H1 (cell line): Measurements from ENCODE around the gene POLR2H. TPM values are rescaled to one million over a fixed set of nuclear protein-coding genes. Genes with fewer than 3 reads are reported as not detected.

Experiments used
- CTCF ChIA-PET: fragments of 300-600 bp; sonication (Branson Sonifier 250); formaldehyde crosslinking; loops from one replicate; lab custom pipeline; 2021; ENCODE audit not compliant: partially characterized antibody; lab: Charles Lee
- POLR2A ChIA-PET: fragments of 300-600 bp; sonication (Branson Sonifier 250); formaldehyde crosslinking; loops from one replicate; lab custom pipeline; 2021; ENCODE audit warnings: inconsistent platforms; ENCODE audit not compliant: partially characterized antibody; lab: Charles Lee
- DNase-seq, 2 experiments: peaks; one replicate each; pipeline versions ENCODE4 v3.0.0 to v3.0.0-alpha.2; 2010 to 2022; ENCODE audit warnings: low spot score in 2 of 2, low read depth in 1 of 2, mixed read lengths in 1 of 2
- FAIRE-seq: peaks from 2 replicates; lab custom pipeline; 2011; peaks lifted over from hg19 to GRCh38; lab: Jason Lieb, UNC
- H2AFZ ChIP-seq: 2 replicates; pipeline ENCODE4 v1.8.1; 2012; ENCODE audit warnings: low read length, inconsistent platforms
- H2AK5ac ChIP-seq: 2 replicates; pipeline ENCODE4 v1.6.1; 2013; ENCODE audit warnings: low read depth, low read length
- H2BK120ac ChIP-seq: replicated peaks from 2 replicates; pipeline ENCODE3; 2013; ENCODE audit warnings: low read depth, low read length, inconsistent platforms
- H2BK12ac ChIP-seq: 2 replicates; pipeline ENCODE4 v1.6.1; 2013; ENCODE audit warnings: low read depth, low read length
- H2BK15ac ChIP-seq: 2 replicates; pipeline ENCODE4 v1.6.1; 2013; ENCODE audit warnings: low read length
- H2BK20ac ChIP-seq: 2 replicates; pipeline ENCODE4 v1.6.1; 2013; ENCODE audit warnings: low read length
- H2BK5ac ChIP-seq: 2 replicates; pipeline ENCODE4 v1.6.1; 2013; ENCODE audit warnings: low read depth, low read length
- H3K14ac ChIP-seq: 2 replicates; pipeline ENCODE4 v1.6.1; 2013; ENCODE audit warnings: inconsistent platforms; ENCODE audit not compliant: insufficient read length
- H3K18ac ChIP-seq: 2 replicates; pipeline ENCODE4 v1.6.1; 2013; ENCODE audit warnings: low read length; ENCODE audit errors: extremely low read depth
- H3K23ac ChIP-seq: 2 replicates; pipeline ENCODE4 v1.6.1; 2013; ENCODE audit warnings: inconsistent platforms; ENCODE audit not compliant: insufficient read length
- H3K23me2 ChIP-seq: 2 replicates; pipeline ENCODE4 v1.6.1; 2013; ENCODE audit warnings: low read depth, low read length
- H3K27ac ChIP-seq: 2 replicates; pipeline ENCODE4 v1.6.1; 2011; ENCODE audit warnings: low read depth, low read length, inconsistent platforms
- H3K27me3 ChIP-seq, 4 experiments: replicated peaks in 1 of 4; 1 replicate in 1 of 4; 2 replicates in 3 of 4; pipeline versions ENCODE4 v1.6.1 to v1.8.1; 2011 to 2013; ENCODE audit warnings: low read length in 3 of 4, mild to moderate bottlenecking in 3 of 4, inconsistent platforms in 2 of 4, mixed read lengths in 2 of 4, moderate library complexity in 1 of 4; ENCODE audit not compliant: control insufficient read depth in 3 of 4, insufficient read depth in 3 of 4; ENCODE audit errors: extremely low read depth in 1 of 4
- H3K36me3 ChIP-seq, 4 experiments: 2 replicates each; pipeline versions ENCODE4 v1.6.1 to v1.8.1; 2011 to 2013; ENCODE audit warnings: mild to moderate bottlenecking in 4 of 4, low read length in 3 of 4, moderate library complexity in 2 of 4, control low read depth in 1 of 4, inconsistent platforms in 1 of 4; ENCODE audit not compliant: insufficient read depth in 4 of 4, control insufficient read depth in 2 of 4
- H3K4ac ChIP-seq: replicated peaks from 2 replicates; pipeline ENCODE3; 2013; ENCODE audit warnings: low read length, low read depth, mixed read lengths, inconsistent platforms; ENCODE audit not compliant: insufficient read length
- H3K4me1 ChIP-seq, 4 experiments: replicated peaks in 1 of 4; 1 replicate in 1 of 4; 2 replicates in 3 of 4; pipeline versions ENCODE4 v1.6.1 to v1.8.1; 2011 to 2013; ENCODE audit warnings: low read length in 3 of 4, inconsistent platforms in 2 of 4, mixed read lengths in 1 of 4; ENCODE audit not compliant: insufficient read depth in 4 of 4, control insufficient read depth in 3 of 4
- H3K4me2 ChIP-seq, 2 experiments: 2 replicates each; pipeline versions ENCODE4 v1.6.1 to v1.8.1; 2011 to 2013; ENCODE audit warnings: low read depth in 2 of 2, low read length in 2 of 2, control low read depth in 1 of 2, inconsistent platforms in 1 of 2, mild to moderate bottlenecking in 1 of 2; ENCODE audit not compliant: insufficient read depth in 1 of 2
- H3K4me3 ChIP-seq, 4 experiments: fragments of 200-600, 300-600 bp in 1 of 4; sonication (generic), shearing (Covaris generic), sonication (Bioruptor Twin) in 1 of 4; 2 replicates each; pipeline versions ENCODE4 v1.5.1 to v1.8.1; 2011 to 2016; ENCODE audit warnings: low read length in 4 of 4, low read depth in 3 of 4, control low read depth in 2 of 4, inconsistent platforms in 2 of 4, mild to moderate bottlenecking in 2 of 4, mixed read lengths in 1 of 4, moderate library complexity in 1 of 4; ENCODE audit not compliant: insufficient read depth in 2 of 4; ENCODE audit errors: extremely low read depth in 1 of 4
- H3K56ac ChIP-seq: replicated peaks from 2 replicates; pipeline ENCODE3; 2013; ENCODE audit warnings: low read depth, mild to moderate bottlenecking, mixed read lengths, low read length, inconsistent platforms; ENCODE audit not compliant: insufficient read length
- H3K79me1 ChIP-seq: 2 replicates; pipeline ENCODE4 v1.6.1; 2013; ENCODE audit warnings: low read depth, low read length, control low read depth
- H3K79me2 ChIP-seq, 2 experiments: 2 replicates each; pipeline versions ENCODE4 v1.6.1 to v1.8.1; 2012 to 2013; ENCODE audit warnings: low read length in 2 of 2, mild to moderate bottlenecking in 2 of 2, inconsistent platforms in 1 of 2; ENCODE audit not compliant: insufficient read depth in 2 of 2, control insufficient read depth in 1 of 2
- H3K9ac ChIP-seq, 4 experiments: replicated peaks in 1 of 4; 1 replicate in 1 of 4; 2 replicates in 3 of 4; pipeline versions ENCODE4 v1.6.1 to v1.8.1; 2011 to 2013; ENCODE audit warnings: low read depth in 3 of 4, low read length in 3 of 4, control low read depth in 2 of 4, mild to moderate bottlenecking in 2 of 4, moderate library complexity in 2 of 4, inconsistent platforms in 1 of 4; ENCODE audit errors: extremely low read depth in 1 of 4
- H3K9me3 ChIP-seq, 2 experiments: 2 replicates each; pipeline versions ENCODE4 v1.6.1 to v1.8.1; 2012 to 2013; ENCODE audit warnings: mild to moderate bottlenecking in 2 of 2, moderate library complexity in 2 of 2, control low read depth in 1 of 2, inconsistent platforms in 1 of 2, low read depth in 1 of 2, low read length in 1 of 2, mixed read lengths in 1 of 2; ENCODE audit not compliant: insufficient read depth in 2 of 2
- H4K20me1 ChIP-seq, 2 experiments: replicated peaks in 1 of 2; 2 replicates each; pipeline versions ENCODE3 to v1.8.1; 2011 to 2013; ENCODE audit warnings: inconsistent platforms in 2 of 2, low read length in 2 of 2, mild to moderate bottlenecking in 1 of 2; ENCODE audit not compliant: insufficient read depth in 2 of 2, control insufficient read depth in 1 of 2
- H4K5ac ChIP-seq: 2 replicates; pipeline ENCODE4 v1.6.1; 2013; ENCODE audit warnings: low read length, low read depth, mixed read lengths, inconsistent platforms; ENCODE audit not compliant: insufficient read length
- H4K8ac ChIP-seq: 2 replicates; pipeline ENCODE4 v1.8.0; 2013; ENCODE audit warnings: mild to moderate bottlenecking, moderate library complexity, low read length, inconsistent platforms; ENCODE audit not compliant: insufficient read depth; ENCODE audit errors: extremely low read depth
- H4K91ac ChIP-seq: replicated peaks from 2 replicates; pipeline ENCODE3; 2013; ENCODE audit warnings: low read length, mixed read lengths, inconsistent platforms; ENCODE audit not compliant: insufficient read length
- ASH2L ChIP-seq: fragments of 200-600, 300-600 bp; sonication (generic); IDR thresholded peaks from one replicate; pipeline ENCODE4 v1.7.1; 2017; ENCODE audit warnings: low read length
- JUN ChIP-seq: IDR thresholded peaks from 2 replicates; pipeline ENCODE4 v1.6.1; 2011; ENCODE audit warnings: low read depth, mild to moderate bottlenecking, improper control_type of control experiment, low read length
- KDM5A ChIP-seq: fragments of 200-600 bp; IDR thresholded peaks from 2 replicates; pipeline ENCODE4 v1.7.1; 2012; ENCODE audit warnings: mild to moderate bottlenecking, low read length, inconsistent platforms, mixed read lengths
- POLR2AphosphoS5 ChIP-seq: IDR thresholded peaks from 2 replicates; pipeline ENCODE4 v1.6.1; 2011; ENCODE audit warnings: low read depth, low read length
- RXRA ChIP-seq: IDR thresholded peaks from 2 replicates; pipeline ENCODE4 v1.6.1; 2011; ENCODE audit warnings: low read depth, mild to moderate bottlenecking, low read length, moderate library complexity; ENCODE audit not compliant: insufficient read depth
- WGBS, 2 experiments: shearing (Covaris generic) in 1 of 2; methylation state at CpG; one replicate each; pipeline versions ENCODE4 v1.1.6 to v1.1.7; 2013 to 2015; ENCODE audit warnings: low lambda C conversion rate in 2 of 2, mixed read lengths in 2 of 2, inconsistent platforms in 1 of 2, low coverage in 1 of 2, missing lambda C conversion rate in 1 of 2; ENCODE audit not compliant: insufficient replicate concordance in 2 of 2, insufficient coverage in 1 of 2, insufficient read length in 1 of 2; ENCODE audit errors: extremely low coverage in 1 of 2, missing lambda C conversion rate in 1 of 2; 5-methylcytosine and 5-hydroxymethylcytosine counted together
- polyA plus RNA-seq, 7 experiments: library from polyadenylated mRNA; depleted of rRNA in 3 of 7; stranded (reverse) in 5 of 7; unstranded in 2 of 7; fragments of >200 nt in 5 of 7; fragments of 200-250 nt in 2 of 7; gene quantifications; 1 replicate in 5 of 7; 2 replicates in 1 of 7; 4 replicates in 1 of 7; pipeline versions ENCODE4 v1.2.1 to v1.2.3, GENCODE V29; 2011 to 2013; ENCODE audit warnings: missing spikeins in 2 of 7, mixed read lengths in 2 of 7
- total RNA-seq: library from RNA; stranded (reverse); fragmentation: NEBNext Ultra II Directional; extraction: Animal tissue kit (Norgen Biotek cat#: 25700); gene quantifications from 2 replicates; pipeline ENCODE4 v1.2.1, GENCODE V29; 2021
- TF ChIP-seq, protein P1 (sequence below): IDR thresholded peaks from 2 replicates; pipeline ENCODE4 v1.6.1; 2011; ENCODE audit warnings: low read depth, mild to moderate bottlenecking, low read length; ENCODE audit not compliant: insufficient read depth
- TF ChIP-seq, protein P2 (sequence below): IDR thresholded peaks from 2 replicates; pipeline ENCODE4 v1.6.1; 2012; ENCODE audit warnings: inconsistent platforms

Gene POLR2H
- total and polyA plus RNA-seq, 2 of the 8 experiments (the other 6 are each of a cell fraction or from before 2014, with no cell fraction given): 113 to 335 TPM

DNA sequence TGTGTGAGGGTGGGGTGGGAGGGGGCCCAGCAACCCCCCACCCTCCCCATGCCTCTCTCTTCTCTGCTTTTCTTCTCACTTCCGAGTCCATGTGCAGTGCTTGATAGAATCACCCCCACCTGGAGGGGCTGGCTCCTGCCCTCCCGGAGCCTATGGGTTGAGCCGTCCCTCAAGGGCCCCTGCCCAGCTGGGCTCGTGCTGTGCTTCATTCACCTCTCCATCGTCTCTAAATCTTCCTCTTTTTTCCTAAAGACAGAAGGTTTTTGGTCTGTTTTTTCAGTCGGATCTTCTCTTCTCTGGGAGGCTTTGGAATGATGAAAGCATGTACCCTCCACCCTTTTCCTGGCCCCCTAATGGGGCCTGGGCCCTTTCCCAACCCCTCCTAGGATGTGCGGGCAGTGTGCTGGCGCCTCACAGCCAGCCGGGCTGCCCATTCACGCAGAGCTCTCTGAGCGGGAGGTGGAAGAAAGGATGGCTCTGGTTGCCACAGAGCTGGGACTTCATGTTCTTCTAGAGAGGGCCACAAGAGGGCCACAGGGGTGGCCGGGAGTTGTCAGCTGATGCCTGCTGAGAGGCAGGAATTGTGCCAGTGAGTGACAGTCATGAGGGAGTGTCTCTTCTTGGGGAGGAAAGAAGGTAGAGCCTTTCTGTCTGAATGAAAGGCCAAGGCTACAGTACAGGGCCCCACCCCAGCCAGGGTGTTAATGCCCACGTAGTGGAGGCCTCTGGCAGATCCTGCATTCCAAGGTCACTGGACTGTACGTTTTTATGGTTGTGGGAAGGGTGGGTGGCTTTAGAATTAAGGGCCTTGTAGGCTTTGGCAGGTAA lies 16.0 kb upstream of the POLR2H start:
- Histone ChIP-seq H4K5ac (no peak overlapping the region), H3K56ac (no peak overlapping the region), H3K9ac (no peak overlapping the region), H2BK12ac (no peak overlapping the region), H3K14ac (no peak overlapping the region), H2BK15ac (no peak overlapping the region), H3K23me2 (no peaks in the 10 kb centered on the region), H3K4me3 (no peak overlapping the region), H3K4ac (no peak overlapping the region), H2BK5ac (no peak overlapping the region), H2BK20ac (no peak overlapping the region), H3K9me3 (no peaks in the 10 kb centered on the region), H3K4me2 (peak overlapping the region in 1 of 2 experiments; percentile 33; a peak in 1 of 4 replicates), H3K79me2 (no peaks in the 10 kb centered on the region; a peak in 1 of 4 replicates), H4K91ac (no peak overlapping the region), H2AFZ (no peak overlapping the region), H3K27me3 (no peaks in the 10 kb centered on the region), H3K23ac (no peak overlapping the region), H3K27ac (no peak overlapping the region), H3K18ac (no peak overlapping the region; the same call in 1 of the 2 replicates), H3K4me1 (peaks cover 0 to 10% (median 7%) of the 10 kb centered on the region in 4 experiments; a peak in 6 of 7 replicates), H3K79me1 (no peaks in the 10 kb centered on the region; the same call in 1 of the 2 replicates), H4K20me1 (peaks cover 4 to 18% of the 10 kb centered on the region in 2 experiments), H2BK120ac (no peak overlapping the region), H4K8ac (no peak overlapping the region), H3K36me3 (peaks cover 0 to 16% (median 1%) of the 10 kb centered on the region in 4 experiments; a peak in 6 of 8 replicates), H2AK5ac (no peak overlapping the region)
- WGBS, 2 experiments: 40% methylated on average over 14 of the region's 14 CpGs; no CpG with 5 or more reads in 1 of the 2 experiments
- FAIRE-seq: peak; percentile 50
- POLR2A ChIA-PET: interaction anchor here (0.6 to 2.4 kb wide), 12 partner anchors 8 to 180 kb away, joined by 3 to 15 read pairs (median 4); partner anchors contain the start of genes CLCN2, FAM131A and POLR2H
- peak in 1 of 2 experiments; percentile 64 for DNase-seq
- CTCF ChIA-PET: interaction anchor here (0.7 to 7.4 kb wide), 14 partner anchors 8 to 196 kb away, joined by 3 to 49 read pairs (median 4); partner anchors contain the start of genes CLCN2, FAM131A and POLR2H
- TF ChIP-seq, protein P1, sequence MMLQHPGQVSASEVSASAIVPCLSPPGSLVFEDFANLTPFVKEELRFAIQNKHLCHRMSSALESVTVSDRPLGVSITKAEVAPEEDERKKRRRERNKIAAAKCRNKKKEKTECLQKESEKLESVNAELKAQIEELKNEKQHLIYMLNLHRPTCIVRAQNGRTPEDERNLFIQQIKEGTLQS: 0 out of 2 replicates have a peak, but pooled peaks have one; percentile 27
- no peak for TF ChIP-seq RXRA
- no peak for TF ChIP-seq KDM5A
- TF ChIP-seq, protein P2, sequence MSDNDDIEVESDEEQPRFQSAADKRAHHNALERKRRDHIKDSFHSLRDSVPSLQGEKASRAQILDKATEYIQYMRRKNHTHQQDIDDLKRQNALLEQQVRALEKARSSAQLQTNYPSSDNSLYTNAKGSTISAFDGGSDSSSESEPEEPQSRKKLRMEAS: 0 out of 2 replicates have a peak, but pooled peaks have one; percentile 37
- peak; percentile 53; the same call in 1 of the 2 replicates for TF ChIP-seq POLR2AphosphoS5
- TF ChIP-seq JUN: no peak
- no peak for TF ChIP-seq ASH2L
